Breast epithelium (tissue), 4 donors: ENCODE data around the gene RAI1. TPM values are rescaled to one million over a fixed set of nuclear protein-coding genes. Genes with fewer than 3 reads are reported as not detected.

ENCODE experiments used
- DNase-seq, 2 donors: peaks; one replicate each; pipeline ENCODE4 v3.0.0-alpha.2; 2019; ENCODE audit warnings: low spot score in 2 of 2
- H3K27ac ChIP-seq, 2 donors: fragments of 200-600 bp; sonication (generic) in 1 of 2; one replicate each; pipeline ENCODE4 v1.5.1; 2016 to 2019; ENCODE audit warnings: mild to moderate bottlenecking in 1 of 2
- H3K27me3 ChIP-seq, 2 donors: fragments of 200-600 bp; sonication (generic) in 1 of 2; one replicate each; pipeline versions ENCODE4 v1.5.1 to v1.6.0; 2017 to 2019; ENCODE audit warnings: control low read depth in 1 of 2, mild to moderate bottlenecking in 1 of 2
- H3K36me3 ChIP-seq: fragments of 200-600 bp; one replicate; pipeline ENCODE4 v1.5.1; 2019
- H3K4me1 ChIP-seq, 2 donors: fragments of 200-600 bp; sonication (generic); one replicate each; pipeline ENCODE4 v1.5.1; 2016 to 2019; ENCODE audit warnings: control low read depth in 1 of 2
- H3K4me3 ChIP-seq, 3 donors: fragments of 200-600 bp; sonication (generic); 1 replicate in 2 of 3; 2 replicates in 1 of 3; pipeline ENCODE4 v1.5.1; 2016 to 2019; ENCODE audit warnings: mild to moderate bottlenecking in 3 of 3, moderate library complexity in 2 of 3
- H3K9me3 ChIP-seq, 2 donors: fragments of 200-600 bp; sonication (generic) in 1 of 2; one replicate each; pipeline ENCODE4 v1.5.1; 2016 to 2019; ENCODE audit warnings: control low read depth in 1 of 2
- POLR2A ChIP-seq: fragments of 450-650 bp; IDR thresholded peaks from one replicate; pipeline ENCODE4 v1.6.1; 2016; ENCODE audit warnings: antibody characterized with exemption, mild to moderate bottlenecking, moderate library complexity
- POLR2AphosphoS5 ChIP-seq, 3 donors: sonication (generic); formaldehyde crosslinking; IDR thresholded peaks; one replicate each; pipeline ENCODE4 v1.6.1; 2017; ENCODE audit warnings: antibody characterized with exemption in 3 of 3
- intact Hi-C: fragments of 100-400 bp; cut with DNase I; formaldehyde crosslinking; loops from one replicate; pipeline ENCODE4 v1.15.1; 2023; ENCODE audit warnings: low total_unique reads
- total RNA-seq, 3 donors: library from RNA; depleted of rRNA; stranded (reverse); fragments of >200 nt; gene quantifications; one replicate each; pipeline ENCODE4 v1.1.0, GENCODE V29; 2016
- TF ChIP-seq, protein P1 (sequence below), 3 donors: fragments of 450-650 bp; IDR thresholded peaks; one replicate each; pipeline ENCODE4 v1.5.1; 2016 to 2017; ENCODE audit warnings: antibody characterized with exemption in 3 of 3, mild to moderate bottlenecking in 3 of 3, moderate library complexity in 3 of 3

RAI1 gene
- total RNA-seq, 3 donors from 2014 or later: 5.6 to 25.6 (median 20.6) TPM

- H3K4me1 ChIP-seq: peaks cover 12 to 22% of the 10 kb centered on the region in 2 donors
- peak overlapping the region; percentile 36 to 38 for H3K27ac ChIP-seq
- H3K4me3 ChIP-seq: no peak overlapping the region
- H3K27me3 ChIP-seq: no peaks in the 10 kb centered on the region
- intact Hi-C loops: no loop called here
- no peaks in the 10 kb centered on the region for H3K9me3 ChIP-seq
- H3K36me3 ChIP-seq: no peaks in the 10 kb centered on the region
- DNase-seq: no peak
- TF ChIP-seq, protein P1, sequence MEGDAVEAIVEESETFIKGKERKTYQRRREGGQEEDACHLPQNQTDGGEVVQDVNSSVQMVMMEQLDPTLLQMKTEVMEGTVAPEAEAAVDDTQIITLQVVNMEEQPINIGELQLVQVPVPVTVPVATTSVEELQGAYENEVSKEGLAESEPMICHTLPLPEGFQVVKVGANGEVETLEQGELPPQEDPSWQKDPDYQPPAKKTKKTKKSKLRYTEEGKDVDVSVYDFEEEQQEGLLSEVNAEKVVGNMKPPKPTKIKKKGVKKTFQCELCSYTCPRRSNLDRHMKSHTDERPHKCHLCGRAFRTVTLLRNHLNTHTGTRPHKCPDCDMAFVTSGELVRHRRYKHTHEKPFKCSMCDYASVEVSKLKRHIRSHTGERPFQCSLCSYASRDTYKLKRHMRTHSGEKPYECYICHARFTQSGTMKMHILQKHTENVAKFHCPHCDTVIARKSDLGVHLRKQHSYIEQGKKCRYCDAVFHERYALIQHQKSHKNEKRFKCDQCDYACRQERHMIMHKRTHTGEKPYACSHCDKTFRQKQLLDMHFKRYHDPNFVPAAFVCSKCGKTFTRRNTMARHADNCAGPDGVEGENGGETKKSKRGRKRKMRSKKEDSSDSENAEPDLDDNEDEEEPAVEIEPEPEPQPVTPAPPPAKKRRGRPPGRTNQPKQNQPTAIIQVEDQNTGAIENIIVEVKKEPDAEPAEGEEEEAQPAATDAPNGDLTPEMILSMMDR (IDR thresholded peaks at IDR 0.05): no peak
- TF ChIP-seq POLR2AphosphoS5 (IDR thresholded peaks at IDR 0.05) (no peak), POLR2A (no peak)
These were observed 90.4 kb downstream of the RAI1 start for GRCh38 chr17:17771498-17772201.

GRCh38 chr17:17772231-17772630 is 91.0 kb downstream of the RAI1 start:
- H3K27me3 ChIP-seq: no peaks in the 10 kb centered on the region
- no peak for TF ChIP-seq POLR2AphosphoS5 (IDR thresholded peaks at IDR 0.05)
- H3K4me1 ChIP-seq: peaks cover 12 to 22% of the 10 kb centered on the region in 2 donors
- no peaks in the 10 kb centered on the region for H3K36me3 ChIP-seq
- peak overlapping the region; percentile 36 to 38 for H3K27ac ChIP-seq
- intact Hi-C loops: no loop called here
- no peaks in the 10 kb centered on the region for H3K9me3 ChIP-seq
- H3K4me3 ChIP-seq: no peak overlapping the region
- DNase-seq: no peak

DNA sequence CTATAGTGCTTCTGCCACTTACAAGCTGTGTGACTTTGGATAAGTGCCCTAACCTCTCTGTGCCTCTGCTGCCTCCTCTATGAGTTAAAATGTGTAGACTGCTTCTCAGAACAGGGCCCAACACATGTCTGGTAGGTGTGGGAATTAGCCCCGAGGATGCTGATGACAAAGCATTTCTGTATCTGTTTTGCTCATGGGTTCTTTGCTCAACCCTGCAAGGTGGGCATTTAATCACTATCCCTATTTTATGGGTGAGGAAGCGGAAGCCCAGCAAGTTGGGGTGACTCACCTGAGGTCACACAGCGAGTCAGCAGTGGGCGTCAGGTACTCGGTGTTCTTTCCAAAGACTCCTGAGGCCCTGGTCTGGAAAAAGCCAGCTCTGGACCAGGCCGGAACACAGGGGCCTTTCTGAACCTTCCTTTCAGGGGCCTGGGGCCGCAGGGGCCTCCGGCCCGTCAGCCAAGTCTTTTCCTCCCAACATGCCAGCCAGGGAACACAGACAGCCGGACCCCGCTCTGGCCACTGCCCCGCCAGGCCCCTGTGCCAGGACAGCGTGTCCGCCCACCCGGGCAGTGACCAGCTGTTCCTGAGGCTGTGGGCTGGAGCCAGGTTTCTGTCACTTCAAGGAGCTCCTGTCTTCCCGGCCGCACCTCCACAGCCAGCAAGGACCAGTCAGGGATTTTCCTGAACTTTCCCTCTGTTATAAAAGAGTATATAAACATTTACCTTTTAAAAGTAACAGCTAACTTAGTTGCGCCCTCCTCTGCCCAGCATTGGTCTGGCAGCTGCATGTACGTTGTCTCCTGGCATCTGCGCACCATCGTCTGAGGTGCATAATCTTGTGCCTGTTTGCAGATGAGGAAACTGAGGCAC is 93.0 kb downstream of the RAI1 start:
- peak; percentile 54 to 73 for DNase-seq
- intact Hi-C loops: no loop called here
- H3K36me3 ChIP-seq: no peaks in the 10 kb centered on the region
- no peaks in the 10 kb centered on the region for H3K27me3 ChIP-seq
- H3K27ac ChIP-seq: peak overlapping the region; percentile 85 to 88
- H3K9me3 ChIP-seq: no peaks in the 10 kb centered on the region
- no peak overlapping the region for H3K4me3 ChIP-seq
- H3K4me1 ChIP-seq: peaks cover 6 to 12% of the 10 kb centered on the region in 2 donors
- TF ChIP-seq POLR2AphosphoS5 (IDR thresholded peaks at IDR 0.05) (peak in 1 of 3 donors; percentile 33), POLR2A (no peak)
- TF ChIP-seq, protein P1 (IDR thresholded peaks at IDR 0.05): peak; percentile 23 to 60 (median 52)

- Histone ChIP-seq H3K27ac (no peak overlapping the region), H3K4me1 (peaks cover 8 to 14% of the 10 kb centered on the region in 2 donors), H3K27me3 (no peaks in the 10 kb centered on the region), H3K9me3 (no peaks in the 10 kb centered on the region), H3K36me3 (no peaks in the 10 kb centered on the region), H3K4me3 (no peak overlapping the region)
- DNase-seq: no peak
- intact Hi-C loops: no loop called here
- TF ChIP-seq, protein P1 (IDR thresholded peaks at IDR 0.05): no peak
- TF ChIP-seq POLR2A (no peak), POLR2AphosphoS5 (IDR thresholded peaks at IDR 0.05) (no peak)
These were observed 95.6 kb downstream of the RAI1 start for GRCh38 chr17:17776889-17777288.

- intact Hi-C loops: no loop called here
- Histone ChIP-seq H3K36me3 (no peaks in the 10 kb centered on the region), H3K4me3 (no peak overlapping the region), H3K27me3 (no peaks in the 10 kb centered on the region), H3K27ac (peak overlapping the region; percentile 59 to 90), H3K4me1 (peaks cover 11 to 16% of the 10 kb centered on the region in 2 donors), H3K9me3 (no peaks in the 10 kb centered on the region)
- DNase-seq: no peak
- TF ChIP-seq POLR2A (no peak), POLR2AphosphoS5 (IDR thresholded peaks at IDR 0.05) (no peak)
- TF ChIP-seq, protein P1 (IDR thresholded peaks at IDR 0.05): no peak
These were observed 97.2 kb downstream of the RAI1 start for GRCh38 chr17:17778308-17779014.
